Left colon (tissue), 2 donors: Measurements from ENCODE around the gene CKMT2. TPM values are rescaled to one million over a fixed set of nuclear protein-coding genes. Genes with fewer than 3 reads are reported as not detected.

Experiments
- ATAC-seq: fragments of 200-7000 bp; cut with Tn5 transposase; one replicate; pipeline ENCODE4 v1.9.1; 2020; ENCODE audit warnings: mild to moderate bottlenecking, moderate library complexity
- DNase-seq, 2 donors: peaks; one replicate each; pipeline ENCODE4 v3.0.0-alpha.2; 2020
- intact Hi-C, 2 donors: fragments of 100-400 bp; cut with DNase I in 1 of 2; cut with micrococcal nuclease in 1 of 2; formaldehyde crosslinking; loops; one replicate each; pipeline versions ENCODE4 v1.11.2 to v1.14.0; 2022; cut with DNase I, micrococcal nuclease
- total RNA-seq, 2 donors: library from RNA; stranded (reverse); fragmentation: NEBNext Ultra II Directional; extraction: Animal tissue kit (Norgen Biotek cat#: 25700); gene quantifications; one replicate each; pipeline ENCODE4 v1.2.1, GENCODE V29; 2021
- donor health status: DM: no; HTN: no; CAD: no.
- donor health status: DM: yes; HTN: yes; CAD: no.

CKMT2 gene
- total RNA-seq, 2 donors from 2014 or later: 0.64 to 2.0 TPM

DNA sequence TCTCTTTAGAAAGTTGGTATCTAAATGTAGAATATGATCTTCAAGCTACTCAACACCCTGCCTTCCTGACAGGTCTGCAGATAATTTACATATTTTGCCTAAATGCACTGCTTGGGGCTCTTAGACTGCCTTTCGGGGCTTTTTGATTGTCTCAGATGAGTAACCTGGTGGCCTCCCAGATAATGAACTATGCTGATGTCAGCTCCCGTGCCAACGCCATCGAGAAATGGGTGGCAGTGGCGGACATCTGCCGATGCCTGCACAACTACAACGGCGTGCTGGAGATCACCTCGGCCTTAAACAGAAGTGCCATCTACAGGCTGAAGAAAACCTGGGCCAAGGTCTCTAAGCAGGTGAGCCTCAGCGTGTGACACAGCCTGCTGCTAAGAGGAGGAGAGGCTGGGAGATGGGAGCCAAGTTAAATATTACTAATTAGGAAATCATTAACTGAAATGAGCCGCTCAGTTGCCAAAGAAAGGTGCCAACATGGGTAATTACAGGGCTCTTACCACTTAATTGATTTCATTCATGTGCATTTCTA, 20.8 kb upstream of the CKMT2 start:
- intact Hi-C loops: no loop called here
- DNase-seq: no peak

GRCh38 chr5:81213070-81213469, 20.1 kb upstream of the CKMT2 start:
- intact Hi-C loops: no loop called here
- DNase-seq (no peak), ATAC-seq (no peak)

More for the DNA sequence above, 20.8 kb upstream of the CKMT2 start:
- no peak for ATAC-seq

GRCh38 chr5:81214848-81215247, 18.3 kb upstream of the CKMT2 start:
- no peak for DNase-seq
- ATAC-seq: no peak
- intact Hi-C loops: no loop called here

- intact Hi-C loops: no loop called here
- no peak for ATAC-seq
- no peak for DNase-seq
These were observed 17.0 kb upstream of the CKMT2 start for GRCh38 chr5:81216152-81216551.

GRCh38 chr5:81219389-81219788, 13.7 kb upstream of the CKMT2 start:
- intact Hi-C loops: no loop called here
- no peak for ATAC-seq
- DNase-seq: no peak

GRCh38 chr5:81222285-81222684, 10.8 kb upstream of the CKMT2 start:
- intact Hi-C loops: no loop called here
- ATAC-seq (no peak), DNase-seq (no peak)

GRCh38 chr5:81225463-81225862, 7.7 kb upstream of the CKMT2 start:
- intact Hi-C loops: no loop called here
- DNase-seq (no peak), ATAC-seq (no peak)

DNA sequence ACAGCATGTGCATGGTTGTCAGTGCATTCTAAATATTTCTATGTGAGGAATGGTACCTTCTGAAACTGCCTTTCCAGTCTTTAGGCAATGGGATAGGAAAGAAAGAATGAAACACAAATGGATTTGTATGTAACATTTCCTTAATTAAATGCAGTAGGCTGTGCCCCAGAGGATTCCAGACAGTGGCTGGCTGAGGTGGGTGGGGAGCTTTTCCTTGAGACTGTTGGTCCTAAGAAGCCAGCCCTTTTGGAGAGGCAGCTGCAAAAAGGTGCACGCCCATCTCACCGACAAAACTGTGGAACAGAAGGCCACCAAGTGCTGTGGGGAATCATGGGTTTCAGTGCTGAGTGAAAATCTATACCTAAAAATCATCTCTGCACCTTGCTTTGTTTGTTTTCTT, 6.8 kb upstream of the CKMT2 start:
- ATAC-seq (no peak), DNase-seq (no peak)
- intact Hi-C loops: no loop called here

GRCh38 chr5:81226949-81227348, 6.2 kb upstream of the CKMT2 start:
- intact Hi-C loops: no loop called here
- DNase-seq: no peak
- no peak for ATAC-seq

DNA sequence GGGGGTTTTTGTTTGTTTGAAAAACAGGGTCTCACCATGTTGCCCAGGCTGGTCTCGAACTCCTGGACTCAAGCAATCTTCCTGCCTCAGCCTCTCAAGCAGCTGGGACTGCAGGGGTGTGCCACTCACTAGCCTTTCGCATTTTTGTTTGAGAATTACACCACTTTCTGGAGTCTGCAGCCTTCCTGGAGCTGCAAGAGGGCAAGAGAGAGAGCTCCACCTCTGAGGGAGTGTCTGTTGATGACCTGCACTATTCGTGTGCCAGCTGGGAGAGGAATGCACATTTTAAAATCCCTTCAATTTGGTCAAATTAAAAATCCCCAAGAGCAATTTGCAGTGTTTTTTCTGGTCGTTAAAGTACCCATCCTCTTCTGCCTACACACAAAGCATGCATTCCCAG, 5.0 kb upstream of the CKMT2 start:
- intact Hi-C loops: no loop called here
- ATAC-seq (no peak), DNase-seq (no peak)

- intact Hi-C loops: no loop called here
- DNase-seq (no peak), ATAC-seq (no peak)
These were observed 2.7 kb upstream of the CKMT2 start for GRCh38 chr5:81230416-81230815.

DNA sequence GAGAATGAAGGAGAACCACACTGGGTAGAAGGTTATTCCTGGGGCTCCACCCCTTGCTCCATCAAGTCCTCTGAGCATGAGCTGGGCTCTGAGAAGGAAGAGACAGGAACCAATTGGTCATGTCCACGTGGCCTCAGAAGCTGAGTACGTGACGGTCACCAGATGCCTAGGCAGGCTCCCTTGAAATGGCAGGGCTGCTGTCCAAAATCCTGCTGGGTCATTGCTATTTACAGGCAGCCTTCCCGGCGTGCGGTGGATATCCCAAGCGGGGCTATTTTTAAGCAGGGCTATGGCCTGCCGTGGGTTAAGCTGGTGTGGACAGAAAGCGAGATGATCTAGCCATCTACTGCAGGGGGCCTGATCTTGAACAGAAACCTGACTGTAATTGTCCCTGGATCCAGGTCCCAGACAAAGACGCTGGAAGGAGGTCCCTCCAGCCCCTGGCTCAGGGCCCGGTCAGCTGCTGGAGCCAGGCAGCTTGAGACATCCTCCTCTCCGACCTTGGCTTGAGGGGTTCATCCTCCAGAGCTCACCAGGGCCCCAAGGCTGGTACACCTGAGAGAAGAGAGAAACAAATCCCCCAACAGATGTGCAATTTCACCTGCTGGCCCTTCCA, 550 bp upstream of the CKMT2 start:
- ATAC-seq (no peak), DNase-seq (peak in 1 of 2 donors; percentile 37)
- intact Hi-C loops: no loop called here

DNA sequence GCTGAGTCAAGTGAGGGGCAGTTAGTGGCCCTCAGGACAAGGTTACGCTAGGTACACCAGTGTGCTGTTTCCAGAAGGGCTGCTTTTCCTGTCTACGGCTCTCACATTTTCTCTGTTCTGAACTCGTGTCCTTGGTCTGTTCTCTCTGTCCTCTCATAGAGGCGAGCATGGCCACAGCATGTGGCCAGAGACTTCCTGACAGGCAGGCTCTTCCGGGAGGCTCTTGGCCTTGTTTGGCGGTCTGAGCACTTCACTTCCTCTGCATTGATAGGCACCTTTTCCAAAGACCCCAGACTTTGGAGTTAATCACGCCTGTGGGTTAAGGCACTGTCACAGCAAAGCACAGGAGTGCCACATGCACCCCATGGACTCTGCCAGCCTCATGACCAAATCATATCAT, 1.2 kb downstream of the CKMT2 start:
- ATAC-seq (no peak), DNase-seq (no peak)
- intact Hi-C loops: no loop called here

- intact Hi-C loops: no loop called here
- ATAC-seq (no peak), DNase-seq (no peak)
These were observed 1.7 kb downstream of the CKMT2 start for GRCh38 chr5:81234801-81235200.

DNA sequence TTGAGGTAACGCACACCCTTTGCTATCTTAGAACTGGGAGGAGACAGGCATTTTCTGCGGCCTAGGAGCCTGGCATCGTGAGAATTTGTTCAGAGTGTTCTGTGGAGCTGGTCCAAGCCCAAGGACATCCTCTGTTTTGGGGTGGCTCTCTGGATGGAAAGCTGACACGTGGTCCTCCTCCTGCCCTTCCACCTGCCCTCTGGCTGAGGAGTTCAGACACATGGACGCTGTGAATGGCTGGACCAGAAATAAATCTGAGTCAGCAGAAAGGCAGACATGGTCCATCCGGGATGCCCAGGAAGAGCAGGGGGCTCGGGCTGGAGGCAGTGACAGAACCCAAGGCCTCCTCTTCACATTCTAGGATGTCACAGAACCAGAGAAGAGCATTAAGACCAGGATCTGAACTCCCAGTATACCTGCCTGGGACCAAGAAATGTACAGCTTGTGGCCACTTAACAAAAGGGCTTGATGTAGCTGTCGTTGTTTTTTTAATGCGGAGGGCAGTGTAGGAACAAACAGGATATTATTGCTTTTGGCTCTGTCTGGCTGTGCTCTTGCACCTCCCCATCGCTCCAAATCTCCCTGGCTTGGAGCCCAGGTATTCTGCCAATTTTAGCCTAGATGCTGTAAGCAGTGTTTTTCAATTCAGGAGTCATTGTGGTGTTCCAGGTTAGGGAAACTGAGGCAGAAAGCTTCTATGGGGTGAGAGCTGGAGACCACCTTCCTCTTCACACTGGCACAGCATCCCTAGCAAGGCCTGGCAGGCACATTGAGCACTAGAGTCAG, 2.4 kb downstream of the CKMT2 start:
- ATAC-seq (no peak), DNase-seq (no peak)
- intact Hi-C loops: no loop called here

DNA sequence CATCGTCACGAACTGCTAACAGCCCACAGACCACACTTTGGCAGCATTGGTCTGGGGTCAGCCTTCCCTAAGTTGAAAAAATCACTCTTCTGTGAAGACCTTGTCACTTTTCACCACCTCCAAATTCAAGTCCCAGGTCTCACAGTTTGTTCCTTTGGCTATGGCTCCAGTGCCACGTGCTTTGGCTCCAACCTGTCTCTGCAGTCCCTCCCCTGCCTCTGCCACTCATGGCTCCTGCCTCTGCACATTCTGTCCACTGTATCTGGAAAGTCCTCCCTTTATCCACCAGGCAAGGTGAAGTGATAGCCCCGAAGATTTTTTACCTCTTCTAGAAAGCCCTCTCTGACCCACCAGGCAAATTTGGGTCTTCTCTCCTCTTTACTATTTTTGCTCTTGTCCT, 5.3 kb downstream of the CKMT2 start:
- DNase-seq (no peak), ATAC-seq (no peak)
- intact Hi-C loops: no loop called here

- no peak for ATAC-seq
- intact Hi-C loops: no loop called here
- no peak for DNase-seq
These were observed 6.5 kb downstream of the CKMT2 start for GRCh38 chr5:81239613-81240012.

DNA sequence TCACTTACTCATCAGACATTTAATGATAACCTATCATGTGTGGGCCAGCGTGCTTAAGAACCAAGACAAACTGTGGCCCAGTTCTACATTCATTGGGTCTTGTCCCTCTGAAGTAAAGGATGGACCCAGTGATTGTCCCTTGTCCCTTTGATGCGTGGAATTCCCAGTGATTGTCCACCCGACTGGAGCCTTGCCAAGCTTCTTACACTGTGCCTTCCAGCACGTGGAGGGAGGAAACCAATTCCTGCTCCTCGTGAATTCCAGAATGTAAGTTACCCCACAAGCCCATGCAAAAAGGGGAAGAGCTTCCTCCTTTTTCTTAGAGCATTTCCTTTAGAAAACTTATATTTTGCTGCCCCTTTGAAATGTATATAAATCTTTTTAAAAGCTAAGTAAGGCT, 7.9 kb downstream of the CKMT2 start:
- ATAC-seq: no peak
- no peak for DNase-seq
- intact Hi-C loops: no loop called here

DNA sequence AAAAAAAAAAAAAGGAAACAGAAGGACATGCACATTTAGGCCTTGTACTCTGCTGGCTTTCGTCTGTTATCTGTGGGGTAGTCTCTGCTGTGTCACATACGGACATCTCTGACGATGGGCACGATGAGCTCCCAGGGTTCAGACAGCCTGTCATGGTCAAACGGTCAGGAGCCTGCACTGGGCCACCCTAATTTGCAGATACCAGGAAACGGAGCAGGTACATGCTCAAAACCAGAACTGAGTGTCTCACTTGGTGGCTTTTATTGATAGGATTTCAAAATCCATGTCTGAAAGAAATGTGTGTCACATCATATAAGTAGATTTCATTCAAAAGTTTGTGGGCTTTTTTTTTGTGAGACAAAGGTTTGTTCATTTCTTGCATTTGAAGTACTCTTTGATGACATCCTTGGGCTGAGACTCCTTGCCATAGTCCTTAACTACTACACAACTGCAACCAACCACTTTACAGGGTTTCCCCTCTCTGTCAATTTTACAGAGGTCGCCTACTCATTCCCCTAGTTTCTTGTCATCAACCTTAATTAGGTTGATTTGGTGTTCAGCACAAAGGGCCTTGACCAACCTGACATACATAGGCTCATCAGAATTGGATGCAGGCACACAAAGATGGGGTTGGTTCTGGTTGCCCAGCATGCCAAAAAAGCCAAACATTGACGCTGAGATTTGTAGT, 9.0 kb downstream of the CKMT2 start:
- ATAC-seq: no peak
- intact Hi-C loops: no loop called here
- DNase-seq: no peak

GRCh38 chr5:81242906-81243436, 9.8 kb downstream of the CKMT2 start:
- DNase-seq (no peak), ATAC-seq (no peak)
- intact Hi-C loops: no loop called here
